ENCODE results near the gene CARD11.
"Not testable (repeated sequence)": the region's sequence is repeated elsewhere in the genome, so short reads cannot be mapped to it uniquely, and the experiment has no call there.

CARD11 gene

GRCh38 chr7:3021825-3022224 is 21.8 kb downstream of the CARD11 start:
- no peak for DNase-seq (ENCODE audit: low read depth in 2 of 2, low spot score in 1 of 2)

GRCh38 chr7:3021224-3021623 is 22.4 kb downstream of the CARD11 start:
- DNase-seq (ENCODE audit: low read depth in 2 of 2, low spot score in 1 of 2) = not testable (repeated sequence)

GRCh38 chr7:3020416-3020815 is 23.3 kb downstream of the CARD11 start:
- no peak for DNase-seq (ENCODE audit: low read depth in 2 of 2, low spot score in 1 of 2)

- no peak for DNase-seq (ENCODE audit: low read depth in 2 of 2, low spot score in 1 of 2)
These were observed 23.9 kb downstream of the CARD11 start for GRCh38 chr7:3019801-3020200.

- no peak for DNase-seq (ENCODE audit: low read depth in 2 of 2, low spot score in 1 of 2)
These were observed 29.5 kb downstream of the CARD11 start for GRCh38 chr7:3013975-3014792.

- no peak for DNase-seq (ENCODE audit: low read depth in 2 of 2, low spot score in 1 of 2)
These were observed 32.3 kb downstream of the CARD11 start for GRCh38 chr7:3011211-3011852.

GRCh38 chr7:3010161-3010560 is 33.5 kb downstream of the CARD11 start:
- no peak for DNase-seq (ENCODE audit: low read depth in 2 of 2, low spot score in 1 of 2)

GRCh38 chr7:3009086-3009485 is 34.6 kb downstream of the CARD11 start:
- DNase-seq (ENCODE audit: low read depth in 2 of 2, low spot score in 1 of 2) = no peak

GRCh38 chr7:3008386-3008785 is 35.3 kb downstream of the CARD11 start:
- no peak for DNase-seq (ENCODE audit: low read depth in 2 of 2, low spot score in 1 of 2)

GRCh38 chr7:3007696-3008095 is 36.0 kb downstream of the CARD11 start:
- no peak for DNase-seq (ENCODE audit: low read depth in 2 of 2, low spot score in 1 of 2)

GRCh38 chr7:3005257-3005656 is 38.4 kb downstream of the CARD11 start:
- DNase-seq (ENCODE audit: low read depth in 2 of 2, low spot score in 1 of 2) = no peak

- DNase-seq (ENCODE audit: low read depth in 2 of 2, low spot score in 1 of 2) = no peak
These were observed 39.7 kb downstream of the CARD11 start for GRCh38 chr7:3003936-3004335.

GRCh38 chr7:3002631-3003030 is 41.0 kb downstream of the CARD11 start:
- no peak for DNase-seq (ENCODE audit: low read depth in 2 of 2, low spot score in 1 of 2)

- no peak for DNase-seq (ENCODE audit: low read depth in 2 of 2, low spot score in 1 of 2)
These were observed 43.1 kb downstream of the CARD11 start for GRCh38 chr7:3000566-3000965.

GRCh38 chr7:2999078-2999500 is 44.6 kb downstream of the CARD11 start:
- no peak for DNase-seq (ENCODE audit: low read depth in 2 of 2, low spot score in 1 of 2)

GRCh38 chr7:2997014-2997413 is 46.7 kb downstream of the CARD11 start:
- no peak for DNase-seq (ENCODE audit: low read depth in 2 of 2, low spot score in 1 of 2)

GRCh38 chr7:2996141-2996540 is 47.5 kb downstream of the CARD11 start:
- DNase-seq (ENCODE audit: low read depth in 2 of 2, low spot score in 1 of 2) = no peak

GRCh38 chr7:2993868-2994267 is 49.8 kb downstream of the CARD11 start:
- no peak for DNase-seq (ENCODE audit: low read depth in 2 of 2, low spot score in 1 of 2)

GRCh38 chr7:2993396-2993795 is 50.3 kb downstream of the CARD11 start:
- DNase-seq (ENCODE audit: low read depth in 2 of 2, low spot score in 1 of 2) = no peak

GRCh38 chr7:2990949-2991470 is 52.7 kb downstream of the CARD11 start:
- DNase-seq (ENCODE audit: low read depth in 2 of 2, low spot score in 1 of 2) = no peak

- DNase-seq (ENCODE audit: low read depth in 2 of 2, low spot score in 1 of 2) = no peak
These were observed 57.1 kb downstream of the CARD11 start for GRCh38 chr7:2986561-2986960.

- DNase-seq (ENCODE audit: low read depth in 2 of 2, low spot score in 1 of 2) = no peak
These were observed 57.8 kb downstream of the CARD11 start for GRCh38 chr7:2985866-2986265.
